ENCODE measurements around the gene ZNF467. TPM values are rescaled to one million over a fixed set of nuclear protein-coding genes. Genes with fewer than 3 reads are reported as not detected.

The ZNF467 gene
- total RNA-seq, 1 experiment from 2014 or later, result 3.5 TPM

- no peak for DNase-seq (ENCODE audit: low spot score)
- Histone ChIP-seq H3K27me3 (replicated peaks; ENCODE audit: insufficient read depth, low read depth, low read length, poor library complexity) (no peaks in the 10 kb centered on the region), H3K36me3 (ENCODE audit: insufficient read depth, low read length, poor library complexity, severe bottlenecking) (no peaks in the 10 kb centered on the region), H3K4me1 (ENCODE audit: insufficient read depth, low read length, poor library complexity, severe bottlenecking) (peaks cover 12% of the 10 kb centered on the region), H3K9me3 (ENCODE audit: low read depth, low read length, poor library complexity, severe bottlenecking) (no peaks in the 10 kb centered on the region), H3K27ac (ENCODE audit: low read depth, low read length, poor library complexity, severe bottlenecking) (no peak overlapping the region), H3K4me3 (ENCODE audit: low read depth, low read length, poor library complexity, severe bottlenecking) (no peak overlapping the region)
- ChIA-PET CTCF (no interaction called here), POLR2A (ENCODE audit: low non-redundant PET) (no interaction called here)
- no peak for TF ChIP-seq EZH2 (IDR thresholded peaks at IDR 0.05; ENCODE audit: borderline replicate concordance, low read depth, low read length, poor library complexity, severe bottlenecking)
- no peak for TF ChIP-seq CTCF (conservative IDR thresholded peaks at IDR 0.05; ENCODE audit: low read depth, low read length)
- intact Hi-C loops (cut with micrococcal nuclease; ENCODE audit: unreplicated experiment), result no loop called here
- BruUV-seq (replicated peaks), result no TSS peak
Measured at GRCh38 chr7:149735181-149735602, 38.2 kb downstream of the ZNF467 start.

- Histone ChIP-seq H3K27me3 (replicated peaks; ENCODE audit: insufficient read depth, low read depth, low read length, poor library complexity) (no peaks in the 10 kb centered on the region), H3K36me3 (ENCODE audit: insufficient read depth, low read length, poor library complexity, severe bottlenecking) (no peaks in the 10 kb centered on the region), H3K4me3 (ENCODE audit: low read depth, low read length, poor library complexity, severe bottlenecking) (no peak overlapping the region), H3K9me3 (ENCODE audit: low read depth, low read length, poor library complexity, severe bottlenecking) (no peaks in the 10 kb centered on the region), H3K4me1 (ENCODE audit: insufficient read depth, low read length, poor library complexity, severe bottlenecking) (peaks cover 12% of the 10 kb centered on the region), H3K27ac (ENCODE audit: low read depth, low read length, poor library complexity, severe bottlenecking) (no peak overlapping the region)
- TF ChIP-seq EZH2 (IDR thresholded peaks at IDR 0.05; ENCODE audit: borderline replicate concordance, low read depth, low read length, poor library complexity, severe bottlenecking) (no peak), CTCF (conservative IDR thresholded peaks at IDR 0.05; ENCODE audit: low read depth, low read length) (no peak)
- BruUV-seq (replicated peaks), result no TSS peak
- DNase-seq (ENCODE audit: low spot score), result no peak
- ChIA-PET POLR2A (ENCODE audit: low non-redundant PET) (no interaction called here), CTCF (no interaction called here)
- intact Hi-C loops (cut with micrococcal nuclease; ENCODE audit: unreplicated experiment), result no loop called here
Measured at GRCh38 chr7:149734791-149735075, 38.7 kb downstream of the ZNF467 start.

GRCh38 chr7:149733924-149734790, 39.2 kb downstream of the ZNF467 start:
- intact Hi-C loops (cut with micrococcal nuclease; ENCODE audit: unreplicated experiment), result no loop called here
- Histone ChIP-seq H3K9me3 (ENCODE audit: low read depth, low read length, poor library complexity, severe bottlenecking) (no peaks in the 10 kb centered on the region), H3K4me1 (ENCODE audit: insufficient read depth, low read length, poor library complexity, severe bottlenecking) (peaks cover 12% of the 10 kb centered on the region), H3K4me3 (ENCODE audit: low read depth, low read length, poor library complexity, severe bottlenecking) (no peak overlapping the region), H3K27me3 (replicated peaks; ENCODE audit: insufficient read depth, low read depth, low read length, poor library complexity) (no peaks in the 10 kb centered on the region), H3K36me3 (ENCODE audit: insufficient read depth, low read length, poor library complexity, severe bottlenecking) (peaks cover 5% of the 10 kb centered on the region), H3K27ac (ENCODE audit: low read depth, low read length, poor library complexity, severe bottlenecking) (no peak overlapping the region)
- ChIA-PET CTCF (no interaction called here), POLR2A (ENCODE audit: low non-redundant PET) (no interaction called here)
- no peak for DNase-seq (ENCODE audit: low spot score)
- TF ChIP-seq CTCF (conservative IDR thresholded peaks at IDR 0.05; ENCODE audit: low read depth, low read length) (no peak), EZH2 (IDR thresholded peaks at IDR 0.05; ENCODE audit: borderline replicate concordance, low read depth, low read length, poor library complexity, severe bottlenecking) (no peak)
- BruUV-seq (replicated peaks), result no TSS peak
